ENCODE results near the gene SLC35F3. TPM values are rescaled to one million over a fixed set of nuclear protein-coding genes. Genes with fewer than 3 reads are reported as not detected.

SLC35F3 gene
- total and polyA plus RNA-seq, 7 donors, result under 0.01 to 0.54 (median 0.28) TPM; not detected in 2

- Histone ChIP-seq H3K4me3 (no peak overlapping the region), H3K27me3 (no peaks in the 10 kb centered on the region), H3K4me1 (no peaks in the 10 kb centered on the region), H3K36me3 (no peaks in the 10 kb centered on the region), H3K27ac (no peak overlapping the region), H3K9me3 (no peaks in the 10 kb centered on the region)
- WGBS, 2 donors, result 84 to 87% methylated on average over 2 of the region's 2 CpGs
- no peak for TF ChIP-seq CTCF (IDR thresholded peaks at IDR 0.05)
- TF ChIP-seq POLR2A (IDR thresholded peaks at IDR 0.05), result no peak
- TF ChIP-seq EP300 (IDR thresholded peaks at IDR 0.05), result no peak
- no peak for TF ChIP-seq POLR2AphosphoS5 (IDR thresholded peaks at IDR 0.05)
- no peak for DNase-seq
- intact Hi-C loops (cut with DNase I), result no loop called here
Measured at GRCh38 chr1:234083460-234083859, 179.0 kb downstream of the SLC35F3 start.

GRCh38 chr1:234089396-234089795 lies 184.9 kb downstream of the SLC35F3 start:
- TF ChIP-seq CTCF (IDR thresholded peaks at IDR 0.05), result no peak
- 77% methylated on average over 3 of the region's 3 CpGs for WGBS, 2 donors
- Histone ChIP-seq H3K9me3 (no peaks in the 10 kb centered on the region), H3K36me3 (no peaks in the 10 kb centered on the region), H3K27me3 (no peaks in the 10 kb centered on the region), H3K27ac (no peak overlapping the region), H3K4me3 (no peak overlapping the region), H3K4me1 (no peaks in the 10 kb centered on the region)
- intact Hi-C loops (cut with DNase I), result no loop called here
- no peak for DNase-seq

- DNase-seq, result no peak
- no peak for TF ChIP-seq POLR2AphosphoS5 (IDR thresholded peaks at IDR 0.05)
- no peak for TF ChIP-seq POLR2A (IDR thresholded peaks at IDR 0.05)
- no peak for TF ChIP-seq CTCF (IDR thresholded peaks at IDR 0.05)
- no peak for TF ChIP-seq EP300 (IDR thresholded peaks at IDR 0.05)
- intact Hi-C loops (cut with DNase I), result no loop called here
- H3K27ac ChIP-seq, result no peak overlapping the region
- no peaks in the 10 kb centered on the region for H3K27me3 ChIP-seq
- WGBS, 2 donors, result 84 to 90% methylated on average over 8 of the region's 8 CpGs
- H3K4me3 ChIP-seq, result no peak overlapping the region
- H3K4me1 ChIP-seq, result no peaks in the 10 kb centered on the region
- H3K36me3 ChIP-seq, result no peaks in the 10 kb centered on the region
- H3K9me3 ChIP-seq, result no peaks in the 10 kb centered on the region
Measured at GRCh38 chr1:234090212-234091064, 186.0 kb downstream of the SLC35F3 start.

GRCh38 chr1:234091065-234091401 lies 186.6 kb downstream of the SLC35F3 start:
- H3K27me3 ChIP-seq, result no peaks in the 10 kb centered on the region
- 70 to 86% methylated on average over 2 of the region's 2 CpGs for WGBS, 2 donors
- no peaks in the 10 kb centered on the region for H3K4me1 ChIP-seq
- H3K4me3 ChIP-seq, result no peak overlapping the region
- no peaks in the 10 kb centered on the region for H3K36me3 ChIP-seq
- no peak for TF ChIP-seq EP300 (IDR thresholded peaks at IDR 0.05)
- TF ChIP-seq POLR2A (IDR thresholded peaks at IDR 0.05), result no peak
- TF ChIP-seq CTCF (IDR thresholded peaks at IDR 0.05), result no peak
- no peak for TF ChIP-seq POLR2AphosphoS5 (IDR thresholded peaks at IDR 0.05)
- intact Hi-C loops (cut with DNase I), result no loop called here
- no peak overlapping the region for H3K27ac ChIP-seq
- no peak for DNase-seq
- H3K9me3 ChIP-seq, result no peaks in the 10 kb centered on the region

- DNase-seq, result no peak
- no peak for TF ChIP-seq POLR2A (IDR thresholded peaks at IDR 0.05)
- no peak for TF ChIP-seq POLR2AphosphoS5 (IDR thresholded peaks at IDR 0.05)
- no peak for TF ChIP-seq EP300 (IDR thresholded peaks at IDR 0.05)
- no peak for TF ChIP-seq CTCF (IDR thresholded peaks at IDR 0.05)
- no peak overlapping the region for H3K27ac ChIP-seq
- H3K36me3 ChIP-seq, result no peaks in the 10 kb centered on the region
- no peaks in the 10 kb centered on the region for H3K4me1 ChIP-seq
- 92 to 99% methylated on average over 2 of the region's 2 CpGs for WGBS, 2 donors
- H3K4me3 ChIP-seq, result no peak overlapping the region
- no peaks in the 10 kb centered on the region for H3K27me3 ChIP-seq
- no peaks in the 10 kb centered on the region for H3K9me3 ChIP-seq
- intact Hi-C loops (cut with DNase I), result no loop called here
Measured at GRCh38 chr1:234091876-234092275, 187.4 kb downstream of the SLC35F3 start.
